Myocyte (in vitro differentiated cells): ENCODE measurements around the gene GAL3ST2. TPM values are rescaled to one million over a fixed set of nuclear protein-coding genes. Genes with fewer than 3 reads are reported as not detected.
A peak's percentile ranks its signal among the peaks of the same experiment; 100 is the strongest.
"Not testable (repeated sequence)": the region's sequence is repeated elsewhere in the genome, so short reads cannot be mapped to it uniquely, and the experiment has no call there.

Source experiments
- DNase-seq: peaks from one replicate; pipeline ENCODE4 v3.0.0-alpha.2; 2012; ENCODE audit warnings: low read depth
- total RNA-seq: library from RNA; depleted of rRNA; stranded (reverse); fragments of >200 nt; gene quantifications from 2 replicates; pipeline ENCODE4 v1.2.3, GENCODE V29; 2014

The GAL3ST2 gene
- total RNA-seq, 1 donor from 2014 or later: not detected

DNA sequence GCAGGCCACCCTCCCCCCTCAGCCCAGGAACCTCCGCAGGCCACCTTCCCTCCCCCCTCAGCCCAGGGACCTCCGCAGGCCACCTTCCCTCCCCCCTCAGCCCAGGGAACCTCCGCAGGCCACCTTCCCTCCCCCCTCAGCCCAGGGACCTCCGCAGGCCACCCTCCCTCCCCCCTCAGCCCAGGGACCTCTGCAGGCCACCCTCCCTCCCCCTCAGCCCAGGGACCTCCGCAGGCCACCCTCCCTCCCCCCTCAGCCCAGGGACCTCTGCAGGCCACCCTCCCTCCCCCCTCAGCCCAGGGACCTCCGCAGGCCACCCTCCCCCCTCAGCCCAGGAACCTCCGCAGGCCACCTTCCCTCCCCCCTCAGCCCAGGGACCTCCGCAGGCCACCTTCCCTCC lies 29.6 kb downstream of the GAL3ST2 start:
- DNase-seq: not testable (repeated sequence)

DNA sequence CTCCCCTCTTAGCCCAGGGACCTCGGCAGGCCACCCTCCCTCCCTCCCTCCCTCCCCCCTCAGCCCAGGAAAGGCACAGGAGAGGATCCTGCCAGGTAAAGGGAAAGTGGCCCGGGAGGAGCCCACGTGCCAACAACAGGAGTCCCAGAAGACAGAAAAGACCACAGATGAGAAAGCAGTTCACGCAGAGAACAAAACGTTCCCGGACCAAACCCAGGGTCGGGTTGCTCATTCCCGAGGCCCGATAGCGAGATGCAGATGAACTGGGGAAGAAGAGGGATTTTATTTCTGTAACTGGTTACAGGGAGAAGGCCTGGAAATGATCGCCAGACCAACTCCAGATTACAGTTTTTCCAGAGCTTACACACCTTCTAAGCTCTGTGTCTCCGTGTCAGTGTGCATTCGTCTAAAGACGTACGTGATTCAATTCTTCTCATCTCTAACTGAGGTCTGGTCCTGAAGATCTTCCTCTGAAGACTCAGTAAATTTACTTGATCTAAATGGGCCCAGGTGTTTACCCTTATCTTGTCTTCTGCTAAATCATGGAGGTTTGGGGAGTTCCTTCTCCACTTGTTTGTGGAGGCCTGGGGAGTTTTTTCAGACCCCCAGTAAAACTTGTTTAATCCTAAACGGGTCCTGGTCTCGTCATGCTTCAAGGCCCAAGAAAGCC lies 31.6 kb downstream of the GAL3ST2 start:
- DNase-seq: peak; percentile 13

DNA sequence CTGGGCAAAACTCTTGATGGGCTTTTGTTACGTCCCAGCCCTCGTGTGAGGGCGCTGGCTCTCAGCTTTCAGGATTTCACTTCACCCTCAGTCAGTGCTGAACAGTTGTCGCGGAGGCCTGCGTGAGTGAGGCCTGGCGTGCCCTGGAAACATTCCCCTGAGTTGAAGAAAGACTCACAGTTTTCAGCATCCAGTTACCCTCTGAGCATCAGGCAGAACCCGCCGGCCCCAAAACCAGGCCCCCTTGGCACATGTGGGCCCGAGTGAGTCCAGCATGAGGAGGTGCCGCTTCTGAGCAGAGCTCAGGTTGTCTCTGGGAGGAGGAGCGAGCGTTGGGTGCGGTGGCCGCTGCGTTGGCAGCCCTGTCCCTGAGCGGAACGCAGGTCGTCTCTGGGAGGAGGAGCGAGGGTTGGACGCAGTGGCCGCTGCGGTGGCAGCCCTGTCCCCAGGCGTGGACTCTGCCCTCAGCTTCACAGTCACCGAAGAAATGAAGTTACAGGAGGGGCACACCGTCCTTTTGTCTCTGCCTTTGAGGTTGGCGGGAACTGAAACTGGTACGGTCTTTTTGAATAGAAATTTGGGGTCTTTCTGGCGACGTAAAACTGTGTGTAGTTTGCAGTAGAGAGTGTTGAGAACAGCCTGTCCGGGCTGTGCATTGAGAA lies 32.2 kb downstream of the GAL3ST2 start, which contains the start of gene NEU4:
Gene NEU4 (plus strand): TSS at position 473 of the 662 bp plus-strand sequence. CDS start 5,292 bp downstream, outside the sequence.
- DNase-seq: peak; percentile 71

DNA sequence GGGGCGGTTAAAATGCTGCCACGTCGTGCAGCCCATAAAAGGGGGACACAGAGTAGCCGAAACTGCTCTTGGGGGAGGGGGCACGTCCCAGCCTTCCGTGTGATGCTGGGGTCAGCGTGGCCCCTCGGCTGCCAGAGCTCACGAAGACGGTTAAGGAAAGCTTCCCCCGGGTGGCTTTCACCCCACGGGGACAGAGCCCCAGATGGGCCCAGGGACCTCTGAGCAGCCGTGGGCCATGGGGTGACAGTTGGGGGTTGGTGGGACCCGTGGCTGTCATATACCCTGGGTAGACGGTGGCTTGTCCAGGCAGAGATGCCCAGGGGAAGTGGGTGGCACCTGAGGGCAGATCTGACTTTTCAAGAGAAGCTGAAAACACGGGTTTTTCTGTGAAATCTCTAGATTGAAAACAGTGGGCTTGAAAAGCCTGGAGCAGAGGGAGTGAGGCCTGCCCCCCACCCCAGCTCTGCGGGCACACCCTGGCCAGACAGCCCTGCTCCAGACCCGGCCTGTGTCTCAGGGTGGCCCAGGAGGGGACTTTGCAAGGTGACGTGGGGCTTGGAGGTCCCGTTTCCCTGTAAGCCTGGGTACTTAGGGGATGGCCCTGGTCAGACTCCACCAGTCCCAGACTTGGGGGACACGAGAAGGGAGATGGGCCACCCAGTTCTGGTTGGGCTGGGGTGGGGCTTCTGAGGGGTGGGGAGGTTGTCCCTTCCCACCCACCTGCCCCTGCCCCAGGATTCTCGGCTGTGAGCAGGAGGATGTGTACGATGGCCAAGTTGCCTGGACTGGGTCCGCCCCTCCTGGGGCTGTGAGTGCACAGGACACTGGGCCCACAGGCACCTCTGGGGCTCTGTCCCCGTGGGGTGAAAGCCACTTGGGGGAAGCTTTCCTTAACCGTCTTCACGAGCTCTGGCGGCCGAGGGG lies 33.0 kb downstream of the GAL3ST2 start:
- no peak for DNase-seq

DNA sequence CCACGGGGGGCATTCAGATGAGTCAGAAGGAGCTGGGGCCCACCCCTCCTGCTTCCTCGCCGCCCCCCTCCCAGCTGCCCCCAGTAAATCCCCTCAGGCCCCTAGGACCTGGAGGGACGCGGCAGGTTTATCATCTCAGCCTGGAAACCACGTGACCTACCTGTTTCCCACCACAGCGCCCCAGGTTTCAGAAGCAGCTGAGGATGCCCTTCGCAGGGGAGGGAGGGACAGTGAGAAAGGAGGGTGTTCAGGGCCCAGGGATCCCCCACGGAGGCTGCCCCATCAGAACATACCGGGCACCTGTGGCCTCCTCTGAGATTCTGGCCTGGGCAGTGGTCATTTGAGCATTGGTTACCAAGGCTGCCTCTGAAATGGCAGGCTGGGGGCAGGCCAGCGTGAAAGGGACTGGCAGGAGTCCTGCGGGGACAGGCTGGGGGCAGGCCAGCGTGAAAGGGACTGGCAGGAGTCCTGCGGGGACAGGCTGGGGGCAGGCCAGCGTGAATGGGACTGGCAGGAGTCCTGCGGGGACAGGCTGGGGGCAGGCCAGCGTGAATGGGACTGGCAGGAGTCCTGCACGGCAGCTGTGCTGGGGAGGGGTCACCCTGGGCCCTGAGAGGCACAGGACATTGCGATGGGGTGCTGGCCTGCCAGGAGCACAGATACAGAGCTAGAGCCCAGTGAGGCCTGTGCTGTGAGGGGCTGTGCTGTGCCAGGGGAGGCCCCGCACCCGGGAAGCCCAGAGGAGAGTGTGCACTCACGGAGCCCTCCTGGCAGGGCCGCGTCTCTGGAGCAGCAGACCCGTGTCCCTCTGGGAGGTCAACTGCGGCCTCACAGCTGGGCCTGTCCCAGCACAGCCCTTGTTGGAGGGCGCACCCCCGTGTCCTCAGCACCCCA lies 33.9 kb downstream of the GAL3ST2 start:
- DNase-seq: peak; percentile 51

DNA sequence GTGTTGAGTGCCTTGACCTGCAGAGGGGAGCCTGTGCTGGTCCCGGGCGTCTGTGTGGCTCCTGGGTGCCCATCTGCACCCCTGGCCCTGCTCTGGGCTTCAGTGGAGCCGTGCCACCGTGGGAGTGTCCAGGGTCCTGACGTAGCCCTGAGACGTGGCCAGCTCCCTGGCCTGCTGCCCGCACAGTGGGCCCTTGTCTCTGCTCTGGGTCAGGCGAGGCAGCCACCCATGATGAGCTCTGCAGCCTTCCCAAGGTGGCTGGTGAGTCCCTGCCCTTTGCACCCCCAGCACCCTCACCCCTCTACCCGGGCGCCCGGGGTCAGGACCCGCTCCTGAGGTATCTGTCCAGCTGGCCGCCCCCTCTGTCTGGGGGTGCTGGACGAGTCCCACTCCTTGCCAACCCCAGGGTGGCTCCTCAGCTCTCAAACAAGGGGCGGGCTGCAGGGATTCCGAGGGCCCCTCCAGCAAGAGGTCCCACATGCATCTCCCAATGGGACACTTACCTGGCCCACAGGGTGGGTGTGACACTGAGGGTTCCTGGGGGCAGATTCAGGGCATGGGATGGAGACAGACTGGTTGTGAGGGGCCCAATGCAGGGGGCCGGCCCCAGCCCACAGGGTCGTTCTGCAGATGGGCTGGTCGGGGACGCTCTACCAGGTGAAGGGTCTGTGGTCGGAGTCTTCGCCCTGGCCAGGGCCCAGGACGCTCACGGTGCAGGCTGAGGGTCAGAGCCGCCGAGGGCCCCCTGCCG lies 34.8 kb downstream of the GAL3ST2 start:
- DNase-seq: peak; percentile 63

DNA sequence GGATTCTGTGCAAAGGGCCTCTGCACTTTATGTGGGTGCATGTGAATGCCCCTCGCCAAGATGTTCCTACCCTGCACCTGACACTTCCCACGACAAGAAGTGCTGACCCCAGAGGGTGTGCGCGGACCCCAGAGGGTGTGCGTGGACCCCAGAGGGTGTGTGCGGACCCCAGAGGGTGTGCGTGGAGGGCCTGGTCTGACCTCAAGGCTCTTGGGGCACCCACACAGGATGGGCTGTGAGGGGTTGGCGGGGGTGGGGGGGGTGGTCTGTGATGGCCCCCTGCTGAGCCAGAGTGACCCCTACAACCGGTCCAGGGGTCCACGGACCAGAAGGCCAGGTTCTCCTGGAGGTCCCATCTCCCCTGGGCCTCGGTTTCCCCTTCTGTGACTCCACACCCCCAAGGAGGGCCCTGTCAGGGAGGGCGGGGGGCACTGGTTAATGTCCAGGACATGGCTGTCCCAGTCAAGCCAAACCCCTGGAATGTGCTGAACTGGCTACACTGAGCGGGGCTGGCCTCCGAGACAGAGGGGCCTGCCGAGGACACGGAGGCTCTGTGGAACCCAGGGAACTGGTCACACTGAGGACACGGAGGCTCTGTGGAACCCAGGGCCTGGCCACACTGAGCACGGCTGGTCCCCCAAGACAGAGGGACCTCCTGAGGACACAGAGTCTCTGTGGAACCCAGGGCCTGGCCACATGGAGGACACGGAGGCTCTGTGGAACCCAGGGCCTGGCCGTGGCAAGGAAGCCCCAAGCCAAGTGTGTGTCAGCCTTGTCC lies 35.5 kb downstream of the GAL3ST2 start:
- DNase-seq: no peak

DNA sequence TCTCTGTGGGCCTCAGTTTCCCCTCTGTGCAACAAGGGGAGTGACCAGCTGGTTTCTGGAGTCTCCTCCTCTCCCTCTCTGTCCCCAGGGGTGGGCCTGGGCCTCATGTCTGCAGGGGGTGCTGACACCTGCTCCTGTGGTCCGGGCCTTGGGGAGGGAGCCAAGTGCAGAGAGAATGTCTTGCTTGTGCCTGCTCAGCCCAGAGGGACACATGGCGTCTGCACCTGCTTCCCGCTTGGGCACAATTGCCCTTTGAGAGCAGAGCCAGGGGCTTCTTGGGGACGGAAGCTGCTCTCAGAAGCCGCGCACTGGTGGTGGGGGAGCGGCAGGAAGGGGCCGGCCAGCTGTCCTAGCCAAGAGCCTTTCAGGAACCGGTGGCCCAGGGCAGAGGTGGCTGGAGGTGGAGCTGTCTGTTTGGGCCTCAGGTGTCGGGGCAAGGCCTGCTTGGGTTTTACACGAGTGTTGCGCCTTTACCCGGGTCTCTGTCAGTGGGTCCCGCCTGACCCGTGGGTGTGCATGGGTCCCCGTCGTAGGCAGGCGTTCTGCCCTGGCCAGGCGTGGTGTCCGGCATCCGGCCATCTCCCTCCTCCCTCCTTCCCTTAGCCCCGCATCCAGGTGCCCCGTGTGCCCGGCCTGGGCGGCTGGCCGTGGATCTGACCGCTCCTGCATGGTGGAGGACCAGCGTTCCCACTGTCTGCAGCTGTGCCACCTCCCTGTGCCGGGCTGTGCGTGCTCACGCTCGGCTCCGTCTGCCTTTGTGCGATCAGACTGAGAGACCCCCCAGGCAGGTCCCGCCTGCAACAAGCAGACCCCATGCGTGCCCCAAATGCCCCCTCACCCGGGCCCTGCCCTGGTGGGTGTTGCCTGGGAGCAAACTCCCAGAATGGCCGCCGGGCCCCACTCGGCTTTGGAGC lies 36.4 kb downstream of the GAL3ST2 start:
- peak; percentile 97 for DNase-seq

DNA sequence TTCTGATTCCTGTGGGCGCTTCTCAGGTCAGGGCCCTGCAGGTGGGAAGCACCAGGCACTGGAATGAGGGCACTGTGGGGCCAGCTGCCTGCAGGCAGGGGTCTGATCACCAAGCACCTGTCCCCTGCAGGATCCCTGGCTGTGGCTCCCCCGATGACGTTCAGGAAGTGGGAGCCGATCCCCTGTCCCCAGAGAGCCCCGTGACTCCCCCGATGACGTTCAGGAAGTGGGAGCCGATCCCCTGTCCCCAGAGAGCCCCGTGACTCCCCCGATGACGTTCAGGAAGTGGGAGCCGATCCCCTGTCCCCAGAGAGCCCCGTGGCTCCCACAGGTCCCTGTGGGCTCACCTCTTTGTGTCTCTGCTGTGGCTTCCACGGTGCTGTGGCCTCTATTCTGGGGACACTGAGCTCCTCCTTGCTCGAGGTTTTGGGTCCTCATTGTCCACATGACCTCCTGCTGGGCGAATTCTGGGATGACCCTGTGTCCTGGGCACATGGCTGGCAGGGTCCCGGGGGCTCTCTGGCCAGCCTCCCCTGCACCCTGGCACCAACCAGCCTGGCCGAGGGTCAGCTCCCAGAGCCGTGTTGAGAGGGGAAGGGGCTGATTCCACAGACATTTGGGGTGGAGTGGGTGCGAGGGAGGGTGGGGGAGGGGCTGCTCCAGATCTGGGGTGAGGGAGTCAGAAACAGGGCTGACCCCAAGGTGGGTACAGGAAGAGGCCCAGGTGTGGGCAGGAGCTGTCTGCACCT lies 37.2 kb downstream of the GAL3ST2 start:
- no peak for DNase-seq

DNA sequence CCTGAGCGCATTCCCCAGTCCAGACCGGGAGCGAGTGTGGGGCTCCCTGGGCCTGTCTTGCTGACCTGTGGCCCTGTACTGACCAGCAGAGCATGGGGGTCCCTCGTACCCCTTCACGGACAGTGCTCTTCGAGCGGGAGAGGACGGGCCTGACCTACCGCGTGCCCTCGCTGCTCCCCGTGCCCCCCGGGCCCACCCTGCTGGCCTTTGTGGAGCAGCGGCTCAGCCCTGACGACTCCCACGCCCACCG lies 37.7 kb downstream of the GAL3ST2 start:
- no peak for DNase-seq

DNA sequence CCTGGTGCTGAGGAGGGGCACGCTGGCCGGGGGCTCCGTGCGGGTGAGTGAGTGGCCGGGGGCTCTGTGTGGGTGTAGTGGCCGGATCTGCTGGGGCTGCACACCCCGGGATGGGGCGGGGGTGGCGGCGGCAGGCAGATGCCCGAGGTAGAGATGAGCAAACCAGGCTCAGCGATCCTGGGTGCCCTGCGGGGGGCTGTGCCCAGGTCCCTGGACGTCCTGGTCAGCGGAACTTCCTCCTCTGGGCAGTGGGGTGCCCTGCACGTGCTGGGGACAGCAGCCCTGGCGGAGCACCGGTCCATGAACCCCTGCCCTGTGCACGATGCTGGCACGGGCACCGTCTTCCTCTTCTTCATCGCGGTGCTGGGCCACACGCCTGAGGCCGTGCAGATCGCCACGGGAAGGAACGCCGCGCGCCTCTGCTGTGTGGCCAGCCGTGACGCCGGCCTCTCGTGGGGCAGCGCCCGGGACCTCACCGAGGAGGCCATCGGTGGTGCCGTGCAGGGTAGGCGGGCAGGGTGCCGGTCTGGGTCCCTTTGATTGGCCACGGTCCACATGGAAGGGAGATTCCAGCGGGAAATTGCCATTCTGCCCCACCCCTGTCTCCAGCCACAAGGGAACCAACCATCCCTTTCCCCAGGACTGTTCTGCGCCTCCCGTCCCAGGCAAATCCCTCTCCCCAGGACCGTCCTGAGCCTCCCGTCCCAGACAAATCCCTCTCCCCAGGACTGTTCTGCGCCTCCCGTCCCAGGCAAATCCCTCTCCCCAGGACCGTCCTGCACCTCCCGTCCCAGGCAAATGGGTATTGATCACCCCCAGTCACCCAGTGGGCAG lies 38.2 kb downstream of the GAL3ST2 start:
- no peak for DNase-seq

DNA sequence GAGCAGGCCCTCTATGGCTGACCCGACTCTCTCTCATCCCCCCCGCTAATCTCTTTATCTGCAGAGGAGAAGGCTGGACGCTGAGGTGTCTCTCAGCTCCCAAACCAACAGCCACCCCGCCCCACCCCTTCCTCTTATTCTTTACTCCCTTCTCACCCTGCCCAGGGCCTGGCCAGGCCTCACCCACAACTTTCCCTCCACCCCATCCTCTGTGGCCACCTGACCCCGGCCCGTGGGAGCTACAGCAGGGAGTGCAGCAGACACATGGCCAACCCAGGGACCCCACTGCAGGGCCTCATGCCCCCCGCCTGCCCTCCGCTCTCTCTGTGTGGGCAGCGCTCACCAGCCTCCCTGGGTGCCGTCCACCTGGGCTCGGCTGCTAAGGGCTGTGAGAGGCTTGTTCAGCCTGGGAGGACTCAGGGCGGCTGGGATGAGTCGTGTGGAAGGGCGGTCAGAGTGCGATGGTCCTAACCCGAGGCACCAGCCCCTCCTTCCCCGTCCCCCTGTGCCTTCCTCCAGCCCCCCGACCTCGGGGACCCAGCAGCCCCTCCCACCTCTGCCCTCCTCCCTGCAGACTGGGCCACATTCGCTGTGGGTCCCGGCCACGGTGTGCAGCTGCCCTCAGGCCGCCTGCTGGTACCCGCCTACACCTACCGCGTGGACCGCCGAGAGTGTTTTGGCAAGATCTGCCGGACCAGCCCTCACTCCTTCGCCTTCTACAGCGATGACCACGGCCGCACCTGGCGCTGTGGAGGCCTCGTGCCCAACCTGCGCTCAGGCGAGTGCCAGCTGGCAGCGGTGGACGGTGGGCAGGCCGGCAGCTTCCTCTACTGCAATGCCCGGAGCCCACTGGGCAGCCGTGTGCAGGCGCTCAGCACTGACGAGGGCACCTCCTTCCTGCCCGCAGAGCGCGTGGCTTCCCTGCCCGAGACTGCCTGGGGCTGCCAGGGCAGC lies 39.1 kb downstream of the GAL3ST2 start:
- DNase-seq: no peak

DNA sequence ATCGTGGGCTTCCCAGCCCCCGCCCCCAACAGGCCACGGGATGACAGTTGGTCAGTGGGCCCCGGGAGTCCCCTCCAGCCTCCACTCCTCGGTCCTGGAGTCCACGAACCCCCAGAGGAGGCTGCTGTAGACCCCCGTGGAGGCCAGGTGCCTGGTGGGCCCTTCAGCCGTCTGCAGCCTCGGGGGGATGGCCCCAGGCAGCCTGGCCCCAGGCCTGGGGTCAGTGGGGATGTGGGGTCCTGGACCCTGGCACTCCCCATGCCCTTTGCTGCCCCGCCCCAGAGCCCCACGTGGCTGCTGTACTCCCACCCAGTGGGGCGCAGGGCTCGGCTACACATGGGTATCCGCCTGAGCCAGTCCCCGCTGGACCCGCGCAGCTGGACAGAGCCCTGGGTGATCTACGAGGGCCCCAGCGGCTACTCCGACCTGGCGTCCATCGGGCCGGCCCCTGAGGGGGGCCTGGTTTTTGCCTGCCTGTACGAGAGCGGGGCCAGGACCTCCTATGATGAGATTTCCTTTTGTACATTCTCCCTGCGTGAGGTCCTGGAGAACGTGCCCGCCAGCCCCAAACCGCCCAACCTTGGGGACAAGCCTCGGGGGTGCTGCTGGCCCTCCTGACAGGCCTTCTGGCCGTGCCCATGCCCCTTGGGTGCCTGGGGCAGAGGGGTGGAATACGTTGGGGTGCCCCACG lies 40.0 kb downstream of the GAL3ST2 start:
- no peak for DNase-seq

DNA sequence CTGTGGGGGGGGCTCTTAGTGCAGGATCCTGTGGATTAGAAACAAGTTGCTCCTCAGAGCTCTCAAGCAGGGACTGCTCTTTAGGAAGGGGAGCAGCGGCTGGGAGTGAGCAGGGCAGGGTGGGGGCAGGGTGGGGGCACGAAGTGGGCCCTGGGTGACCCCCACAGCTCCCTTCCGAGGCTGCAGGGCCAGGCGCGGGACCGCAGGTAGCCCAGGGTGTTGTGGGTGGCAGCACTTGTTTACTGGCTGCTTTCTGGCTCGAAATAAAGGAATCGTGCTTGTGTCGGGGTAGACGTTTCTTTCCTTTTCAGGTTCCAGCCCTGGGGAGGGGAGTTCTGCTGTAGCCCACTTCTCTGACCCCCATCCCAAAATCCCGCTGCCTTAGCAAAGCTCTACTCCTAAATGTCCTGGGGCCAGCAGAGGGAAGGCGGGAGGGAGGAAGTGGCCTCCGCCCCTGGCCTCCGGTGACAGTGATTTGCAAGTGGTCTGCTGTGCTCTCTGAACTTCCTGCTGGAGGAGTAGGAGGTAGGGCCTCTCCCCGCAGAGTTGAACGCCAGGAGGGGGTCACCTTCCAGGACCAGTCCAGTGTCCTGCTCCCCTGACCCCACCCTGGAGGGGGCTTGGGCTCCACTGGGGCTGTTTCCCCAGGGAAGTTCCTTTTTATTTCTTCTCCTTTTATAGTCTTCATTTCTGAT lies 40.7 kb downstream of the GAL3ST2 start:
- DNase-seq: no peak
